Fibroblast of mammary gland (primary cell): Measurements from ENCODE around the gene INPP5A.

Source experiments
- DNase-seq: peaks from one replicate; pipeline ENCODE4 v3.0.0-alpha.2; 2010; ENCODE audit warnings: low read depth
- H3K4me3 ChIP-seq: 2 replicates; pipeline ENCODE4 v1.5.1; 2011; ENCODE audit warnings: low read depth, mild to moderate bottlenecking, low read length, moderate library complexity; ENCODE audit not compliant: control insufficient read depth
- TF ChIP-seq, protein P1 (sequence below): conservative IDR thresholded peaks from 2 replicates; pipeline ENCODE4 v1.5.1; 2011; ENCODE audit warnings: low read depth, low read length, inconsistent platforms; ENCODE audit not compliant: control insufficient read depth, insufficient read depth

Gene INPP5A

DNA sequence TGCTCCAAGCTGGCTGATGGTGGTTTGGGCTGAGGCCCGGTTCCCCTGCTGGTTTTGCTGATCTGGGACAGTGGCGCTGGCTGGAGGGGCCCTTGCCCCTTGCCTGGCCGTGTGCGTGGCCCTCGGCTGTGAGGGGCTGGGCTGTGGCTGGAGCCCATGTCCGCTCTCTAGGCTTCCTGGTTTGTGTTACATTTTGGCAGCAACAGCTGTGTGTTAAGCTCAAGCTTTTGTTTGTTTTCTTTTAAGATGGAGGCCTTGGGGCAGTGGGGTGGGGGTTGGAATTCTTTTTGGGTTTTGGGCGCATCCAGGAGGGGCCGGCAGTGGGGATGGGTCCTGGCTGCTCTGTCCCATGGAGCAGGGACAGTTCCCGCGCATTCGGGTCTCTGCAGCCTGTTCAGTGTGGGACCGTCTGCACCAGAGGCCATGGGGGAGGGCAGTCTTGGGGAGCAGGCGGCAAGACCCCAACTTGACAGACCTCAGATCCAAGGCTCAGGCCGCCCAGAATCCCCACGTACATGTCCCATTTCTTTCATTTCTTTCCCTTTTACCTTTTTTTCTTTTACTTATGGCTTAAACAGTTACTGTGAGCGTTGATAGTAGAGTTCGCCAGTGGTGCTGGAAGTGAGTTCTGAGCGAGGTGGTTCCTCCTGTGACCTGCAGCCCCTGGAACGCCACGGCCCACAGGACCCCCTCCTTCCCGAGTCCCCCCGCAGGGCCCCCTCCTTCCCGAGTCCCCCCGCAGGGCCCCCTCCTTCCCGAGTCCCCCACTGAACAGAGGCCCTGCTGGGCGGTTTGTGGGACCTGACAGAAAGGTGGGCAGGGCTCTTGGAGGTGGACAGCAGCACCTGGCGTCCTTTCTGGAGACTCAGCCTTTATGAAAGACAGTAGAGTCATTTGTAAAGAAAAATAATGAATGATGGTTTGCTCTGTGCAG lies 75.3 kb downstream of the INPP5A start:
- TF ChIP-seq, protein P1, sequence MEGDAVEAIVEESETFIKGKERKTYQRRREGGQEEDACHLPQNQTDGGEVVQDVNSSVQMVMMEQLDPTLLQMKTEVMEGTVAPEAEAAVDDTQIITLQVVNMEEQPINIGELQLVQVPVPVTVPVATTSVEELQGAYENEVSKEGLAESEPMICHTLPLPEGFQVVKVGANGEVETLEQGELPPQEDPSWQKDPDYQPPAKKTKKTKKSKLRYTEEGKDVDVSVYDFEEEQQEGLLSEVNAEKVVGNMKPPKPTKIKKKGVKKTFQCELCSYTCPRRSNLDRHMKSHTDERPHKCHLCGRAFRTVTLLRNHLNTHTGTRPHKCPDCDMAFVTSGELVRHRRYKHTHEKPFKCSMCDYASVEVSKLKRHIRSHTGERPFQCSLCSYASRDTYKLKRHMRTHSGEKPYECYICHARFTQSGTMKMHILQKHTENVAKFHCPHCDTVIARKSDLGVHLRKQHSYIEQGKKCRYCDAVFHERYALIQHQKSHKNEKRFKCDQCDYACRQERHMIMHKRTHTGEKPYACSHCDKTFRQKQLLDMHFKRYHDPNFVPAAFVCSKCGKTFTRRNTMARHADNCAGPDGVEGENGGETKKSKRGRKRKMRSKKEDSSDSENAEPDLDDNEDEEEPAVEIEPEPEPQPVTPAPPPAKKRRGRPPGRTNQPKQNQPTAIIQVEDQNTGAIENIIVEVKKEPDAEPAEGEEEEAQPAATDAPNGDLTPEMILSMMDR, result no peak
- DNase-seq, result no peak
- H3K4me3 ChIP-seq, result no peak overlapping the region

DNA sequence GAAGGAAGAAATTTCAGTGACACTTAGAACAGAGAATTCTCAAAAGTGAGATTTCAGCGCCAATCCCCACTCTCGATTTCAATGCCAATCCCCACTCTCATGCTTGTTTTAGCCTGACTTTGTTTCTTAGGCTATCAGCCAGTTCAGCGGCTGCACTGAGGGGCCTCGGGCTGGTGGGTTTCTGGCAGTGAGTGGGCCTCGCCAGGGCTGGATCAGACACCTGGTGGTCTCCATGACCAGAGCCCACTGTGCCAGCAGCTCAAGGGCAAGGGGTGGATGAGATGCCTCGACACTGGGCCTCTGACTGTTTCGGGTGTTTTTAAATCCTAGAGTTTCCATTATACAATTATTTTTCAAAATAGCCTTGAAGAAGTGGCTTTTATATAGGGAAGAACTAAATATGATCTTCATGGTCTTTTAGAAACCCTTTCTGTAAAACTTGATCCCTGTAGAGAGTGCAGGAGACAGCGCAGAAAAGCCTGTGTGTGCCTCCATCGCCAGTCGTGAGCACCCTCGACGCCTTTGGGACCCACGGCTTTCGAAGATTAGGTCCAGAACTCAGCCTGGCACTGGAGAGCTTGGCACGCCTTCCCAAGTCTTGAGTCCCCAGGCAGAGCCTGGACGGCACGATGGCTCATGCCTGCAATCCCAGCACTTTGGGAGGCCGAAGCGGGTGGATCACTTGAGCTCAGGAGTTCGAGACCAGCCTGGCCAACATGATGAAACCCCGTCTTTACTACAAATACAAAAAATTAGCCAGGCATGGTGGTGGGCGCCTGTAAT lies 76.2 kb downstream of the INPP5A start:
- DNase-seq, result no peak
- TF ChIP-seq, protein P1, result no peak
- H3K4me3 ChIP-seq, result no peak overlapping the region

DNA sequence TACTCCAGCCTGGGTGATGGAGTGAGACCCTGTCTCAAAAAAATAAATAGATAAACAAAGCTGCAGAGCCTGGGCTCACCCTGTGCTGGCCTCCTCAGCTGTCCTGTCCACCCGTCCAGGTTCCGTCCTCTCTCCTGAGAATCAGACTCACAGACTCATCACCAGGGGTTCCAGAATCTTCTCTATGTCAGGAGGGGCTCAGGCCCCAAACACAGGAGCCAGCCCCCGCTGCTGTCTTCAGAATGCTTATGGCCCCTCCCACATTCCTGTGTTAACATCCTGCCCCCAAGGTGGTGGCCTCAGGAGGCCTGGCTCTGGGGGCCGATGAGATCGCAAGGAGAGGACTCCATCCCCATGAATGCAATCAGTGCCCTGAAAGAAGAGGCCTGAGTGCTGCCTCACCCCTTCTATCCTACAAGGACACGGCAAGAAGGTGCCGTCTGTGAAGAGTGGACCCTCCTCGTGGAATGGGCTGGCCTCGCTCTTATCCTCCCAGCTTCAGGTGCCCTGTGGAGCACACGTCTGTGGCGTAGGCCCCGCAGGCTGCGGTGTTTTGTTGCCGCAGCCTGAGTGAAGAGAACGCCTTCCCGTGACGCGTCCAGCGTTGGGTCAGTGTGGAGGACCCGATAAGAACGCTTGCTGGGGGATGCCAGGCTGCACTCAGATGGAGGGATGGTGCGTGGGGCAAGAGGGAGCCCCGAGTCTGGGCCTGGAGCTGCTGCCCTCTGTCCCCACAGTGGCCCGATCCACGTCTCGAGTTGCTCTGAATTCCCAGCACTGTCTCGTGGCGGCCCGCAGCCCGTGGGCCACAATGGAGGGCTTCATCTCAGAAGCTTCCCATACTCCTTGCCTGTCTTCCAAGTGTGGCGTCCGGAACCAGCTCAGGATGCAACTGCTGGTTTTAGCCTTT lies 77.1 kb downstream of the INPP5A start:
- no peak for DNase-seq
- H3K4me3 ChIP-seq, result no peak overlapping the region
- TF ChIP-seq, protein P1, result no peak

DNA sequence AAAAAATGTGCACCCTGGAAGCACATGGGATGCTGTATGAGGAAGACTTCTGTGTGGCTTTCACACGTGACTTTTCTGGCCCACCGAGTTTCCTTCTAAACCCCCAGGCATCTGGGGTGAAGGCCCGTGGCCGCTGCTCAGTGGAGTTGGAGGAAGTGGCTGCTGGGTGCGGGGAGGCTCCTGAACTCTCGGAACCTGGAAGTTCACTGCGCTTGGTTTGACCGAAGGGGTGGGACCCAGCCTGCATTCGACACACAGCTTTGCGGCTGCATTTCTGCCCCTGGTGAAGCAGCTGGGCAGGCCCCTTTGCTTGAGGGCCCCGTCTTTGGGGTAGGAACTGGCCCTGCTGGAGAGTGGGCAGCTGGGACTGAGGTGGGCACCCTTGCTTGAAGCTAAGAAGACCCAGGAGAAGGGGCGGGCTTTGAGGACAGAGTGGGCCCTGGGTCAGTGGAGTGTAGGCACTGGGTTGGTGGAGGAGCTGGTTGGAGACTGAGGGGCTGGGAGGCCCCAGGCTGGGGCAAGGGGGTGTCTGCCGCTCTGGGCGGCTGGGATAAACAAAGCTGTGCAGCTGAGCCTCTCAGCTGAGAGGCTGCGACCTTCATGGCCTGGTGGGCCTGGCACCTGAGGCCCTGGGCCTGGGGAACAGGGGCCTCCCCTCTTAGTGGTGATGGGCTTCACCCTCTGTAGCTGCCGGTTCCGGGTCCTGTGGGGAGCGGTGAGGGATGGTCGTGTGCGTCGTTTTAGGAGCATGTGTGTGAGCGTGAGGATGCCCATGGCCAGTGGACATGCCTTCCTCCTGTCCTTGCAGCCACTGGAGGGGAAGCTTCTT lies 78.0 kb downstream of the INPP5A start:
- no peak overlapping the region for H3K4me3 ChIP-seq
- DNase-seq, result no peak
- TF ChIP-seq, protein P1, result no peak

DNA sequence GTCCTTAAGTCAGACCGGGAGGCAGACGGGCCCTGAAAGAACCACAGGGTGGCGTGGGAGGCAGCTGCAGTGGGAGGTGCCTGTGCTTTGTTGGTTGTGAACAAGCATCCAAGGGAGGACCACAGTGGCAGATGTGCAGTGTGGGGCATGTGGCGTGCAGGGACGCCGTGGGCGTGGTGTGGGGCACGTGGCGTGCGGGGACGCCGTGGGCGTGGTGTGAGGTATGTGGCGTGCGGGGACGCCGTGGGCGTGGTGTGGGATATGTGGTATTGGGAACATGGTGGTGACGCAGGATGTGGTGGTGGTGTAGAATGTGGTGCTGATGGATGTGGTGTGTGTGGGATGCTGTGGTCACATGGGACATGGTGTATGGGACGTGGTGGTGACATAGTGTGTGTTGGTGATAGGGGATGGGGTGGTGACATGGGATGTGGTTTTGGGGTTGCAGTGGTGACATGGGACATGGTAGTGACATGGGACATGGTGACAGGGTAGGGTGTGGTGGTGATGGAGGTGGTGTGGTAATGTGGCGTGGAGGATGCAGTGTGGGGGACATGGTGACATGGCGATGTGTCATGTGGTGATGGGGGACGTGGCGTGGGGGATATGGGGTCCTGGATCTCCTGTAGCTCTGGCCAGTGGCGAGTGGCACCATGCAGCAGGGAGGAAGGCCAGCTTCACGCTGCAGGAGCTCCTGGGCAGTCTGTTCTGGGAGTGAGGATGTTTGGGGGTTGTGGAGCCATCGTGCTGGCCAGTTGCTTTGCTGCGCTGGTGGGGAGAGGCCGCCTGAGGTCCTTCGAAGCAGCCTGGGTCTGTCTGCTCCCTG lies 78.8 kb downstream of the INPP5A start:
- H3K4me3 ChIP-seq, result no peak overlapping the region
- no peak for DNase-seq
- TF ChIP-seq, protein P1, result no peak
